HEK293 (cell line): ENCODE data around the gene ROR2.

Source experiments
- CTCF ChIP-seq: fragments of 450-650 bp; formaldehyde crosslinking; IDR thresholded peaks from 2 replicates; pipeline ENCODE4 v1.5.1; 2016; ENCODE audit warnings: missing biosample characterization, missing genetic modification characterization
- SETDB1 ChIP-seq: IDR thresholded peaks from one replicate; pipeline ENCODE4 v1.6.1; 2017; ENCODE audit warnings: mild to moderate bottlenecking, low read length, moderate library complexity, mixed read lengths; ENCODE audit not compliant: insufficient read length
- TCF7L2 ChIP-seq: IDR thresholded peaks from 2 replicates; pipeline ENCODE4 v1.6.1; 2011; ENCODE audit warnings: low read depth, mild to moderate bottlenecking, inconsistent platforms, low read length, moderate library complexity, borderline replicate concordance
- WT1 ChIP-seq: fragments of 450-650 bp; formaldehyde crosslinking; IDR thresholded peaks from 2 replicates; pipeline ENCODE4 v1.5.1; 2016; ENCODE audit warnings: missing biosample characterization, missing genetic modification characterization
- YY1 ChIP-seq: fragments of 450-650 bp; formaldehyde crosslinking; IDR thresholded peaks from 2 replicates; pipeline ENCODE4 v1.5.1; 2018; ENCODE audit warnings: missing biosample characterization, missing genetic modification characterization
- ZBTB26 ChIP-seq: fragments of 450-650 bp; formaldehyde crosslinking; optimal IDR thresholded peaks from 2 replicates; pipeline ENCODE3; 2016; ENCODE audit warnings: missing biosample characterization, mild to moderate bottlenecking, missing genetic modification characterization
- ZNF423 ChIP-seq: fragments of 450-650 bp; formaldehyde crosslinking; IDR thresholded peaks from 2 replicates; pipeline ENCODE4 v1.5.1; 2016; ENCODE audit warnings: missing biosample characterization, missing genetic modification characterization
- ZNF473 ChIP-seq: fragments of 450-650 bp; formaldehyde crosslinking; IDR thresholded peaks from 2 replicates; pipeline ENCODE4 v1.5.1; 2017; ENCODE audit warnings: missing biosample characterization, missing genetic modification characterization
- ZNF571 ChIP-seq: fragments of 450-650 bp; formaldehyde crosslinking; IDR thresholded peaks from 2 replicates; pipeline ENCODE4 v1.5.0; 2017; ENCODE audit warnings: missing biosample characterization, missing genetic modification characterization
- ZNF585B ChIP-seq: fragments of 450-650 bp; formaldehyde crosslinking; IDR thresholded peaks from 2 replicates; pipeline ENCODE4 v1.5.1; 2016; ENCODE audit warnings: missing biosample characterization, missing genetic modification characterization

GRCh38 chr9:91680106-91680505, 269.9 kb downstream of the ROR2 start:
- TF ChIP-seq CTCF (tag by site-specific recombination) (no peak), ZNF473 (tag by site-specific recombination) (no peak), ZNF585B (tag by site-specific recombination) (no peak), TCF7L2 (no peak), SETDB1 (no peak), WT1 (tag by site-specific recombination) (no peak), ZBTB26 (tag by site-specific recombination) (no peak), ZNF423 (tag by site-specific recombination) (no peak), YY1 (tag by site-specific recombination) (no peak), ZNF571 (no peak)
